Fibroblast of lung (primary cell): ENCODE results near the gene ZNF618. TPM values are rescaled to one million over a fixed set of nuclear protein-coding genes. Genes with fewer than 3 reads are reported as not detected.

ENCODE experiments used
- DNase-seq, 2 donors: peaks; one replicate each; pipeline versions ENCODE4 v3.0.0 to v3.0.0-alpha.2; 2010; ENCODE audit warnings: low read depth in 2 of 2
- H2AFZ ChIP-seq: 2 replicates; pipeline ENCODE4 v1.5.1; 2012; ENCODE audit warnings: low read length, control low read depth, inconsistent platforms
- H3K27ac ChIP-seq: 2 replicates; pipeline ENCODE4 v1.5.1; 2011; ENCODE audit warnings: low read length, control low read depth; ENCODE audit not compliant: insufficient read depth
- H3K27me3 ChIP-seq: 2 replicates; pipeline ENCODE4 v1.5.1; 2011; ENCODE audit warnings: mild to moderate bottlenecking, low read length; ENCODE audit not compliant: control insufficient read depth, insufficient read depth
- H3K36me3 ChIP-seq: 2 replicates; pipeline ENCODE4 v1.5.1; 2011; ENCODE audit warnings: low read length; ENCODE audit not compliant: control insufficient read depth, insufficient read depth
- H3K4me1 ChIP-seq: 2 replicates; pipeline ENCODE4 v1.5.1; 2011; ENCODE audit warnings: low read length; ENCODE audit not compliant: control insufficient read depth, insufficient read depth; ENCODE audit errors: extremely low read depth
- H3K4me2 ChIP-seq: 2 replicates; pipeline ENCODE4 v1.5.1; 2011; ENCODE audit warnings: low read length, control low read depth; ENCODE audit not compliant: insufficient read depth; ENCODE audit errors: extremely low read depth
- H3K4me3 ChIP-seq, 4 experiments: fragments of 200-600 bp in 1 of 4; sonication (generic) in 1 of 4; replicated peaks in 1 of 4; 2 replicates each; pipeline ENCODE4 v1.5.1; 2011 to 2016; ENCODE audit warnings: low read length in 4 of 4, low read depth in 3 of 4, mild to moderate bottlenecking in 3 of 4, control low read depth in 2 of 4, inconsistent platforms in 1 of 4, mixed read lengths in 1 of 4; ENCODE audit not compliant: insufficient read depth in 1 of 4; ENCODE audit errors: control extremely low read depth in 1 of 4
- H3K79me2 ChIP-seq: 2 replicates; pipeline ENCODE4 v1.5.1; 2012; ENCODE audit warnings: mild to moderate bottlenecking, low read length, inconsistent platforms; ENCODE audit not compliant: control insufficient read depth, insufficient read depth
- H3K9ac ChIP-seq: 2 replicates; pipeline ENCODE4 v1.5.1; 2011; ENCODE audit warnings: mild to moderate bottlenecking, low read length, control low read depth; ENCODE audit not compliant: insufficient read depth
- H3K9me3 ChIP-seq: 2 replicates; pipeline ENCODE4 v1.5.1; 2012; ENCODE audit warnings: low read depth, low read length; ENCODE audit not compliant: control insufficient read depth, insufficient read depth
- H4K20me1 ChIP-seq: 2 replicates; pipeline ENCODE4 v1.5.1; 2011; ENCODE audit warnings: low read length; ENCODE audit not compliant: control insufficient read depth, insufficient read depth; ENCODE audit errors: extremely low read depth
- EZH2 ChIP-seq: IDR thresholded peaks from 2 replicates; pipeline ENCODE4 v1.5.1; 2012; ENCODE audit warnings: low read length, control low read depth, mild to moderate bottlenecking; ENCODE audit errors: missing control alignments
- polyA plus RNA-seq, 2 donors: library from polyadenylated mRNA; depleted of rRNA in 1 of 2; stranded (reverse) in 1 of 2; unstranded in 1 of 2; fragments of >200 nt; gene quantifications; 2 replicates each; pipeline ENCODE4 v1.2.1, GENCODE V29; 2011 to 2012; ENCODE audit warnings: missing spikeins in 1 of 2
- total RNA-seq: library from RNA; depleted of rRNA; stranded (reverse); fragments of >200 nt; gene quantifications from 2 replicates; pipeline ENCODE4 v1.2.1, GENCODE V29; 2014
- TF ChIP-seq, protein P1 (sequence below), 2 donors: IDR thresholded peaks in 1 of 2; conservative IDR thresholded peaks in 1 of 2; 1 replicate in 1 of 2; 2 replicates in 1 of 2; pipeline ENCODE4 v1.5.1; 2011 to 2012; ENCODE audit warnings: low read length in 2 of 2, control low read depth in 1 of 2, inconsistent platforms in 1 of 2, low read depth in 1 of 2, mild to moderate bottlenecking in 1 of 2

Gene ZNF618
- total and polyA plus RNA-seq, 2 donors (not counting 1 experiment from before 2014, with no cell fraction given): 6.6 to 8.6 TPM

DNA sequence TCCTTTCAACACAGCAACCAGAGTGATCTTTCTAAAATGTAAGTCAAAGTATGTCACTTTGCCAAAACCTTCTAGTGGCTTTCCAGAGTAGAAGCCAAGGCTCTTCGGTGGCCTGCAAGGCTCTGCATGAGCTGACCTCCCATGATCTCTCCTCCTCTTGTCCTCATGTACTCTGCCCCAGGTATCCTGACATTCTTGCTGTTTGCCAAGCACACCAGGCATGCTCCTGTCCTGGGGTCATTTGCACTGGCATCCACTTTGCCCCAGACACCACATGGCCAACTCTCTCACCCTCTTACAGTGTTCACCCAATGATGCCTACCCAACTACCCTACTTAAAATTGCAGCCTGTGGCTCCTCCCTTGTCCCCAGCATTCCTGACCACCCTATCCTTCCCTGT lies 86.3 kb downstream of the ZNF618 start:
- H3K4me2 ChIP-seq: no peak overlapping the region
- TF ChIP-seq EZH2: no peak
- no peak for DNase-seq

DNA sequence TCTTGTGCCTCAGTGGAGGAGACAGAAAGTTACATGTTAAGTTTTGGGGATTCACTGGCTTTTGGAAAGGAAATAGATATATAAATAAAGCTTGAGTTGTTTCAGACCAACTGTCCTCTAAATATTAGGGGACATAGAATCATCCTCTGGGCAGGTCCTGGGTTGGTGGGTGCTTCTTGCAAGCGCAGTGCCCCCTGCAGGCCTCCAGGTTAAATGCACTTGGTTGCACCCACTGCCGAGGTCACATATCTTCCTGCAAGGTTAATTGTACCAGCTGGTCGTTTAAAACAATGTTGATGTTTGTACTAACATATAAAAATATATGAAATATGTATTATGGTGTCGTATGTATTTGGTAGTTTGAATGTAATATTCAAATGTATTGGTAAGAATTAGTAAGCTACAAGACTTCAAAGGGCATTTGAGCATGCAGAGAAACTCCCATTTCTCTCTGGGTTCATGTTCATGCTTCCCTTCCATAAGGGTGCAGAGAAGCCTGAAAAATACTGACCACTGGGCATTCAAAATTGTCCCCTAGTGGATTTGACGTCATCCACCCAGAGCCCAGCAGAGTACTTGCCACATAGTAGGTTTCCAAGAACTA lies 87.0 kb downstream of the ZNF618 start:
- no peak for TF ChIP-seq EZH2
- TF ChIP-seq, protein P1, sequence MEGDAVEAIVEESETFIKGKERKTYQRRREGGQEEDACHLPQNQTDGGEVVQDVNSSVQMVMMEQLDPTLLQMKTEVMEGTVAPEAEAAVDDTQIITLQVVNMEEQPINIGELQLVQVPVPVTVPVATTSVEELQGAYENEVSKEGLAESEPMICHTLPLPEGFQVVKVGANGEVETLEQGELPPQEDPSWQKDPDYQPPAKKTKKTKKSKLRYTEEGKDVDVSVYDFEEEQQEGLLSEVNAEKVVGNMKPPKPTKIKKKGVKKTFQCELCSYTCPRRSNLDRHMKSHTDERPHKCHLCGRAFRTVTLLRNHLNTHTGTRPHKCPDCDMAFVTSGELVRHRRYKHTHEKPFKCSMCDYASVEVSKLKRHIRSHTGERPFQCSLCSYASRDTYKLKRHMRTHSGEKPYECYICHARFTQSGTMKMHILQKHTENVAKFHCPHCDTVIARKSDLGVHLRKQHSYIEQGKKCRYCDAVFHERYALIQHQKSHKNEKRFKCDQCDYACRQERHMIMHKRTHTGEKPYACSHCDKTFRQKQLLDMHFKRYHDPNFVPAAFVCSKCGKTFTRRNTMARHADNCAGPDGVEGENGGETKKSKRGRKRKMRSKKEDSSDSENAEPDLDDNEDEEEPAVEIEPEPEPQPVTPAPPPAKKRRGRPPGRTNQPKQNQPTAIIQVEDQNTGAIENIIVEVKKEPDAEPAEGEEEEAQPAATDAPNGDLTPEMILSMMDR (conservative IDR thresholded peaks at IDR 0.05 in 1 of 2, IDR thresholded peaks at IDR 0.05 in 1 of 2; ENCODE audit: low read depth in 1 of 2, low read length in 2 of 2): peak; percentile 54 to 73
- Histone ChIP-seq H3K9ac (no peak overlapping the region), H2AFZ (no peak overlapping the region), H3K4me2 (no peak overlapping the region), H3K27me3 (no peaks in the 10 kb centered on the region), H3K4me3 (no peak overlapping the region), H4K20me1 (no peaks in the 10 kb centered on the region), H3K79me2 (peaks cover 9% of the 10 kb centered on the region), H3K4me1 (peaks cover 10% of the 10 kb centered on the region), H3K27ac (no peak overlapping the region), H3K36me3 (peaks cover 1% of the 10 kb centered on the region), H3K9me3 (no peaks in the 10 kb centered on the region)
- DNase-seq: peak; percentile 34 to 71

More for the DNA sequence above, 86.3 kb downstream of the ZNF618 start:
- no peak overlapping the region for H3K27ac ChIP-seq
- H2AFZ ChIP-seq: no peak overlapping the region
- H3K4me3 ChIP-seq: no peak overlapping the region
- H3K9me3 ChIP-seq: no peaks in the 10 kb centered on the region
- peaks cover 1% of the 10 kb centered on the region for H3K36me3 ChIP-seq
- peaks cover 9% of the 10 kb centered on the region for H3K79me2 ChIP-seq
- H3K27me3 ChIP-seq: no peaks in the 10 kb centered on the region
- peaks cover 14% of the 10 kb centered on the region for H3K4me1 ChIP-seq
- no peak overlapping the region for H3K9ac ChIP-seq
- no peaks in the 10 kb centered on the region for H4K20me1 ChIP-seq

DNA sequence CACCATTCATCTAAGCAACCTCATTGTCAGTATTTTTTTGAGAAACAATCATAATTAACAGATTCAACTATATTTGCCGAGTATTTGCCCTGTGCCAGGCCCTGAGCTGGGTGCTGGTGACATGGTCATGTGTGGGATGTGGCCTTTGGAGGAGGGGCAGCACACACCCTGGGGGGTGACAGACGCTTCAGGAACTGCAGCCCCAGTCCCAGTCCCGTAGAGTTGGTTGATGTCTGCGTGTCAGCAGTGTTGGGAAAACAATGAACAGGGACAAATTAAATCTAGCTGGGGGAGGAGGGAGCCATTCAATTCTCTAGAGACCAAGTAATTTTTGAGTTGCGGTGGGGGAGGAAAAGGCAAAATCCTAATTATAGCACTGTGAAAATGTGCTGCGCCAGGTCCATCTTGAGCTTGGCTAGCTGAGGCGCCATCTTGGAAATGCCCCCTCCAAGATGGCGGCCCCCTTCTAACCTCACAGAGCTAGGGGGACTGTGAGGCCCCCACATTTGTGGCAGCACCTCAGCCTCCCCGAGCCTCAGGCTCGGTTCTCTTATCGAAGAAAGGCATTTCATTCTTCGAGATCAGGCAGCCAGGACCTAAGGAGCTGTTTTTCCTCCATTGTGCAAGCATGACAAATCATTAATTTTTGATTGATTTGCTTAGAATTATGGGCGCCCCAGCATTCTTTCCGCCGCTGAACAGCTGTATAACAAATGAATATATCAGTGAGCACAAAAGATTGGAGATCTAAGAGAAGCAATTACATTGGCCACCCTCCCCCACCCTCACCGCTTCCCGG lies 87.8 kb downstream of the ZNF618 start:
- no peaks in the 10 kb centered on the region for H4K20me1 ChIP-seq
- H3K4me3 ChIP-seq: no peak overlapping the region
- DNase-seq: peak in 1 of 2 donors; percentile 40
- no peak overlapping the region for H3K4me2 ChIP-seq
- peaks cover 6% of the 10 kb centered on the region for H3K79me2 ChIP-seq
- no peaks in the 10 kb centered on the region for H3K9me3 ChIP-seq
- H3K4me1 ChIP-seq: peaks cover 5% of the 10 kb centered on the region
- TF ChIP-seq, protein P1 (conservative IDR thresholded peaks at IDR 0.05 in 1 of 2, IDR thresholded peaks at IDR 0.05 in 1 of 2; ENCODE audit: low read depth in 1 of 2, low read length in 2 of 2): no peak
- no peak for TF ChIP-seq EZH2
- H3K27ac ChIP-seq: no peak overlapping the region
- H2AFZ ChIP-seq: no peak overlapping the region
- H3K27me3 ChIP-seq: no peaks in the 10 kb centered on the region
- H3K9ac ChIP-seq: no peak overlapping the region
- H3K36me3 ChIP-seq: peaks cover 4% of the 10 kb centered on the region
